Measurements from ENCODE around the gene ABHD14A.

- TF ChIP-seq EZH2 (optimal IDR thresholded peaks at IDR 0.05; ENCODE audit: low read depth, low read length), result no peak
- no peak for TF ChIP-seq EZH2phosphoT487 (IDR thresholded peaks at IDR 0.05; ENCODE audit: low read length)
- TF ChIP-seq CTCF (IDR thresholded peaks at IDR 0.05; ENCODE audit: low read length), result no peak
Measured at GRCh38 chr3:51954105-51954504, 20.8 kb upstream of the ABHD14A start.

Data from MM.1S (cell line).